HepG2 (cell line): ENCODE measurements around the gene INTS4. TPM values are rescaled to one million over a fixed set of nuclear protein-coding genes. Genes with fewer than 3 reads are reported as not detected.
A peak's percentile ranks its signal among the peaks of the same experiment; 100 is the strongest.
"Not testable (repeated sequence)": the region's sequence is repeated elsewhere in the genome, so short reads cannot be mapped to it uniquely, and the experiment has no call there.

Experiments used
- ATF4 ChIP-seq, 2 experiments: fragments of 450-650 bp in 1 of 2; sonication (generic) in 1 of 2; formaldehyde crosslinking; IDR thresholded peaks; 2 replicates each; pipeline versions ENCODE4 v1.5.0 to v1.8.0; 2020 to 2022; ENCODE audit warnings: mild to moderate bottlenecking in 1 of 2, missing genetic modification reagents in 1 of 2
- GABPA ChIP-seq, 2 experiments: IDR thresholded peaks; 2 replicates each; pipeline ENCODE4 v1.6.1; 2011 to 2016; ENCODE audit warnings: low read depth in 2 of 2, low read length in 1 of 2, missing biosample characterization in 1 of 2, missing genetic modification characterization in 1 of 2
- HDAC2 ChIP-seq: sonication (generic); formaldehyde crosslinking; IDR thresholded peaks from 2 replicates; pipeline ENCODE4 v1.4.0; 2020; ENCODE audit warnings: missing genetic modification reagents
- HOMEZ ChIP-seq: IDR thresholded peaks from 2 replicates; pipeline ENCODE4 v1.6.1; 2016; ENCODE audit warnings: low read depth
- ISL2 ChIP-seq: sonication (generic); formaldehyde crosslinking; IDR thresholded peaks from 2 replicates; pipeline ENCODE4 v1.5.0; 2020; ENCODE audit warnings: missing genetic modification reagents
- PHF21A ChIP-seq: sonication (generic); formaldehyde crosslinking; IDR thresholded peaks from 2 replicates; pipeline ENCODE4 v1.5.0; 2020; ENCODE audit warnings: mild to moderate bottlenecking, missing genetic modification reagents
- PPARG ChIP-seq: conservative IDR thresholded peaks from 2 replicates; pipeline ENCODE4 v1.6.1; 2016; ENCODE audit warnings: missing biosample characterization, missing genetic modification reagents
- RARA ChIP-seq: IDR thresholded peaks from 2 replicates; pipeline ENCODE4 v1.6.1; 2016; ENCODE audit warnings: missing genetic modification reagents, missing compliant biosample characterization
- RCOR2 ChIP-seq: IDR thresholded peaks from 2 replicates; pipeline ENCODE4 v1.6.1; 2016; ENCODE audit warnings: missing biosample characterization, missing genetic modification reagents
- SOX5 ChIP-seq: IDR thresholded peaks from 2 replicates; pipeline ENCODE4 v1.6.1; 2016; ENCODE audit warnings: borderline replicate concordance
- TFAP4 ChIP-seq: sonication (generic); IDR thresholded peaks from 2 replicates; pipeline ENCODE4 v1.6.1; 2016; ENCODE audit warnings: low read depth, borderline replicate concordance
- ZMYM4 ChIP-seq: sonication (generic); formaldehyde crosslinking; IDR thresholded peaks from 2 replicates; pipeline ENCODE4 v1.8.1; 2023; ENCODE audit warnings: mild to moderate bottlenecking, missing genetic modification reagents
- ZNF12 ChIP-seq: sonication (generic); formaldehyde crosslinking; IDR thresholded peaks from 2 replicates; pipeline ENCODE4 v1.5.0; 2020; ENCODE audit warnings: missing genetic modification reagents
- ZNF609 ChIP-seq: sonication (generic); formaldehyde crosslinking; IDR thresholded peaks from 2 replicates; pipeline ENCODE4 v1.4.0; 2020; ENCODE audit warnings: mild to moderate bottlenecking, missing genetic modification reagents, borderline replicate concordance
- ZNF614 ChIP-seq: IDR thresholded peaks from 2 replicates; pipeline ENCODE4 v1.6.1; 2018; ENCODE audit warnings: missing biosample characterization, missing genetic modification reagents, inconsistent platforms, borderline replicate concordance
- ZNF710 ChIP-seq: sonication (generic); formaldehyde crosslinking; IDR thresholded peaks from 2 replicates; pipeline ENCODE4 v1.5.0; 2020; ENCODE audit warnings: mild to moderate bottlenecking, missing genetic modification reagents, borderline replicate concordance
- ZNF792 ChIP-seq: IDR thresholded peaks from 2 replicates; pipeline ENCODE4 v1.6.1; 2016
- ZNF878 ChIP-seq: sonication (generic); formaldehyde crosslinking; IDR thresholded peaks from 2 replicates; pipeline ENCODE4 v1.8.1; 2023; ENCODE audit warnings: mild to moderate bottlenecking, missing genetic modification reagents, moderate library complexity
- polyA plus RNA-seq, 8 experiments: library from polyadenylated mRNA; depleted of rRNA in 3 of 8; stranded (reverse) in 7 of 8; unstranded in 1 of 8; fragments of >200 nt; fragmentation: Illumina TruSeq in 4 of 8; extraction: Trizol in 4 of 8; gene quantifications; 2 replicates each; pipeline versions ENCODE4 v1.2.1 to v1.2.3, GENCODE V29; 2011 to 2016; ENCODE audit warnings: low read depth in 4 of 8, missing spikeins in 1 of 8, mixed read lengths in 1 of 8; ENCODE audit not compliant: insufficient read depth in 1 of 8
- total RNA-seq, 5 experiments: library from RNA; depleted of rRNA; stranded (reverse); fragments of >200 nt; fragmentation: Illumina TruSeq; extraction: Trizol; gene quantifications; 2 replicates each; pipeline ENCODE4 v1.2.3, GENCODE V29; 2016; ENCODE audit warnings: low read depth in 1 of 5

Gene INTS4
- total and polyA plus RNA-seq, 2 of the 13 experiments (the other 11 are each of a cell fraction or from before 2014, with no cell fraction given): 37.3 to 44.8 TPM

DNA sequence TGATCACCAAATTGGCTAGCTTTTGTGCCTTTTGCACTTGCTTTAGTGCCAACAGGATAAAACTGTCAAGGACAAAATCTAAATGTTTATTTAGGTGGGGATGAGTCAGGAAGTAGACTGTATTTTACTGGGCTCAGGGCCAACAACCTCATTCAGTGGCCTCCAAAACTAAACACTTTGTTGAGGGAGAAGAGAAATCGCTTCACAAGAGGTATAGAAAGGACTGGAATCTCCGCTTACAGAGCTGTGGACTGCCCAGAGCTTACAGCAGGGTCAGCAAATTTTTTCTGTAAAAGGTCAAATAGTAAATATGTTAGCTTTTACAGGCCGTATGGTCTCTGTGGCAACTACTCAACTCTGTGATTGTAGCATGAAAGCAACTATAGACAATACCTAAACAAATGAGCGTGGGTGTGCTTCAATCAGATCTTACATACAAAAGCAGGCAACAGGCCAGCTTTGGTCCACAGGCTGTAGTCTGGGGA, 80.1 kb downstream of the INTS4 start (continued):
- TF ChIP-seq ZNF710 (CRISPR knock-in tag) (peak; percentile 76; the same call in 1 of the 2 replicates), ZNF792 (CRISPR knock-in tag) (peak; percentile 44), PPARG (peak; percentile 15; the same call in 1 of the 2 replicates), PHF21A (CRISPR knock-in tag) (peak; percentile 66), ZMYM4 (0 out of 2 replicates have a peak, but pooled peaks have one; percentile 47), SOX5 (peak; percentile 67; the same call in 1 of the 2 replicates), HDAC2 (CRISPR knock-in tag) (peak; percentile 67), ZNF609 (CRISPR knock-in tag) (0 out of 2 replicates have a peak, but pooled peaks have one; percentile 33), HOMEZ (CRISPR knock-in tag) (peak; percentile 56; the same call in 1 of the 2 replicates), TFAP4 (peak; percentile 50; the same call in 1 of the 2 replicates), ISL2 (peak; percentile 48; the same call in 1 of the 2 replicates), GABPA (CRISPR knock-in tag; IDR thresholded peaks at IDR 0.05; ENCODE audit: low read depth) (peak; percentile 15; the same call in 1 of the 2 replicates), RARA (CRISPR knock-in tag) (peak; percentile 48), ZNF614 (CRISPR knock-in tag) (peak; percentile 87), ZNF878 (0 out of 2 replicates have a peak, but pooled peaks have one; percentile 53), ATF4 (CRISPR knock-in tag; IDR thresholded peaks at IDR 0.05) (peak in 1 of 2 experiments; percentile 33; a peak in 1 of 4 replicates), ZNF12 (CRISPR knock-in tag) (peak; percentile 34; the same call in 1 of the 2 replicates), RCOR2 (0 out of 2 replicates have a peak, but pooled peaks have one; percentile 15)
- TF ChIP-seq GABPA (IDR thresholded peaks at IDR 0.05; ENCODE audit: low read depth, low read length): not testable (repeated sequence)
